Smooth muscle cell (in vitro differentiated cells): ENCODE results near the gene PAN2. TPM values are rescaled to one million over a fixed set of nuclear protein-coding genes. Genes with fewer than 3 reads are reported as not detected.

Experiments
- DNase-seq: peaks from one replicate; lab custom pipeline; 2025; ENCODE audit not compliant: unreplicated experiment; lab: John Stamatoyannopoulos, UW
- H2AFZ ChIP-seq: fragments of 200-600 bp; sonication (generic); 2 replicates; pipeline ENCODE4 v1.6.0; 2016; ENCODE audit warnings: antibody characterized with exemption, low read depth, mild to moderate bottlenecking
- H3F3A ChIP-seq: fragments of 200-600 bp; sonication (generic); 2 replicates; pipeline ENCODE4 v1.6.0; 2017; ENCODE audit warnings: antibody characterized with exemption, low read depth
- H3K27ac ChIP-seq: fragments of 200-600 bp; sonication (generic); 2 replicates; pipeline ENCODE4 v1.5.1; 2016; ENCODE audit warnings: low read depth, mild to moderate bottlenecking
- H3K27me3 ChIP-seq: fragments of 200-600 bp; sonication (generic); 2 replicates; pipeline ENCODE4 v1.6.1; 2016; ENCODE audit warnings: low read depth, mild to moderate bottlenecking
- H3K36me3 ChIP-seq: fragments of 200-600 bp; sonication (generic); 2 replicates; pipeline ENCODE4 v1.5.1; 2016; ENCODE audit warnings: low read depth
- H3K4me1 ChIP-seq: fragments of 200-600 bp; sonication (generic); 2 replicates; pipeline ENCODE4 v1.5.1; 2016; ENCODE audit warnings: low read depth
- H3K4me2 ChIP-seq: fragments of 200-600 bp; sonication (generic); 2 replicates; pipeline ENCODE4 v1.6.0; 2016; ENCODE audit warnings: mild to moderate bottlenecking
- H3K4me3 ChIP-seq: fragments of 200-600 bp; sonication (generic); 2 replicates; pipeline ENCODE4 v1.5.1; 2016; ENCODE audit warnings: mild to moderate bottlenecking
- H3K79me2 ChIP-seq: fragments of 200-600 bp; sonication (generic); 2 replicates; pipeline ENCODE4 v1.6.0; 2016; ENCODE audit warnings: low read depth, mild to moderate bottlenecking
- H3K9ac ChIP-seq: fragments of 200-600 bp; sonication (generic); 2 replicates; pipeline ENCODE4 v1.6.0; 2016; ENCODE audit warnings: low read depth
- H3K9me3 ChIP-seq: fragments of 200-600 bp; sonication (generic); replicated peaks from 2 replicates; pipeline ENCODE4 v1.5.1; 2016; ENCODE audit warnings: low read depth
- H4K20me1 ChIP-seq: fragments of 200-600 bp; sonication (generic); 2 replicates; pipeline ENCODE4 v1.6.0; 2016; ENCODE audit warnings: low read depth
- WGBS: methylation state at CpG from one replicate; pipeline ENCODE4 v1.1.7; 2016; ENCODE audit warnings: low lambda C conversion rate; 5-methylcytosine and 5-hydroxymethylcytosine counted together
- polyA plus RNA-seq: library from polyadenylated mRNA; unstranded; fragments of >200 nt; fragmentation: Nextera tagmentation; extraction: Ambion mirVana; gene quantifications from 2 replicates; pipeline ENCODE4 v1.2.1, GENCODE V29; 2016
- small RNA-seq: library from RNA; depleted of rRNA; stranded (forward); fragments of <200 nt; gene quantifications from one replicate; pipeline ENCODE3, GENCODE V24; 2014
- total RNA-seq: library from RNA; depleted of rRNA; stranded (reverse); fragments of >200 nt; gene quantifications from 2 replicates; pipeline ENCODE4 v1.2.3, GENCODE V29; 2014
- TF ChIP-seq, protein P1 (sequence below): fragments of 200-600 bp; sonication (generic); IDR thresholded peaks from 2 replicates; pipeline ENCODE4 v1.5.1; 2017; ENCODE audit warnings: borderline replicate concordance, mild to moderate bottlenecking, antibody characterized with exemption; ENCODE audit not compliant: insufficient read depth, poor library complexity, severe bottlenecking

PAN2 gene
- total and polyA plus RNA-seq, 2 experiments from 2014 or later = 14.7 to 55.6 TPM

DNA sequence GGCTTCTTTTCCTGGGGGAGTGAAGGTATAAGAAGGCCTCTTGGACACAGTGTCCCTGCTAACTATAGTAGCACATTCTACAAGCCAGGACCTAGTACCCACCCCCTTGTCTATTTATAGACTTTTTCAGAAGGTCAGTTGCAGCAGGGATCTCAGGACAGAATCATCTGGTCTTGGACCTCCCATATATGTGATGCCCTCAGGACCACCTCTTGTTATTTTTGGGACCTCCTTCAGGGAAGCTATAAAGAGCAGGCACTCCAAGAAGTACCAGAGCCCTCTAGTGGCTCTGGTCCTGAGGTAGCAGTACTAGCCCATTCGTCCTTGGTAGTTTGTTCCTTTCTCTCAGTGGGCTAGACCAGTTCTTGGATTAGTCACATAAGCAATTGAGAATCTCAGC, 62.8 kb downstream of the PAN2 start:
- TF ChIP-seq, protein P1, sequence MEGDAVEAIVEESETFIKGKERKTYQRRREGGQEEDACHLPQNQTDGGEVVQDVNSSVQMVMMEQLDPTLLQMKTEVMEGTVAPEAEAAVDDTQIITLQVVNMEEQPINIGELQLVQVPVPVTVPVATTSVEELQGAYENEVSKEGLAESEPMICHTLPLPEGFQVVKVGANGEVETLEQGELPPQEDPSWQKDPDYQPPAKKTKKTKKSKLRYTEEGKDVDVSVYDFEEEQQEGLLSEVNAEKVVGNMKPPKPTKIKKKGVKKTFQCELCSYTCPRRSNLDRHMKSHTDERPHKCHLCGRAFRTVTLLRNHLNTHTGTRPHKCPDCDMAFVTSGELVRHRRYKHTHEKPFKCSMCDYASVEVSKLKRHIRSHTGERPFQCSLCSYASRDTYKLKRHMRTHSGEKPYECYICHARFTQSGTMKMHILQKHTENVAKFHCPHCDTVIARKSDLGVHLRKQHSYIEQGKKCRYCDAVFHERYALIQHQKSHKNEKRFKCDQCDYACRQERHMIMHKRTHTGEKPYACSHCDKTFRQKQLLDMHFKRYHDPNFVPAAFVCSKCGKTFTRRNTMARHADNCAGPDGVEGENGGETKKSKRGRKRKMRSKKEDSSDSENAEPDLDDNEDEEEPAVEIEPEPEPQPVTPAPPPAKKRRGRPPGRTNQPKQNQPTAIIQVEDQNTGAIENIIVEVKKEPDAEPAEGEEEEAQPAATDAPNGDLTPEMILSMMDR = peak; percentile 9
- H3K27ac ChIP-seq = no peak overlapping the region
- H3K4me1 ChIP-seq = peaks cover 4% of the 10 kb centered on the region
- H3K79me2 ChIP-seq = no peaks in the 10 kb centered on the region
- no peak overlapping the region for H3K4me3 ChIP-seq
- no peak overlapping the region for H3K4me2 ChIP-seq
- no peak overlapping the region for H2AFZ ChIP-seq
- peaks cover 14% of the 10 kb centered on the region for H3K36me3 ChIP-seq
- peaks cover 21% of the 10 kb centered on the region for H3F3A ChIP-seq
- DNase-seq = no peak
- 33% methylated on average over 1 of the region's 1 CpG for WGBS
- no peaks in the 10 kb centered on the region for H3K27me3 ChIP-seq
- no peaks in the 10 kb centered on the region for H3K9me3 ChIP-seq
- H4K20me1 ChIP-seq = no peaks in the 10 kb centered on the region
- H3K9ac ChIP-seq = no peak overlapping the region

DNA sequence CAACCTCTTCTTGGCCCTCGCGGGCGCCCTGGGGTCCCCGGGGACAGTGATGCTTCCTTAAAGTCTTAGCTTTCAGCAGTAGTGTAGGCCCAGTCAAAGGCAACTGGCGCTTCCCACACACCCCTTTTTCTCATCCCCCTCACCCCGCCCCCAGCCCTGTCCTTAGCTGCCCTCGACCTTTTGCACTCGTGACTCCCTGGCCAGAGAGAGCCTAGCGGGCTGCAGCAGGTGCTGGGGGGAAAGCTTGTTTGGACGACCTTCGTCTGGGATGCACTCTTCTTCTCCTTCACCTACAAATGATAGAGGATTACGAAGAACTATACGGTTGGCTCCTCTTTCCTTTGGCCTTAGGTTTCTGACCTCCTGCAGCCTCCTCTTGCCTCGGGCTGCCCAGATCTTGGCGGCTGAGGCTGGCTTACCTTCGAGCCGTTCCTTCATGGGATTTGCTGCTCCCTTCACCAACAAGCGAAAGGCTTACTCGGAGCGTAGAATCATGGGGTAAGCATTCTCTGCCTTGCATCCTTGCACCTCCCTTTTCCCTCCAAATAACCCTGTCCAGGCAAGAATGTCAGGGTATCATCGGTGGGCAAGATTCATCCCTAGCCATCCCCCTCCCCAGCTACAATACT, 66.2 kb downstream of the PAN2 start:
- no peaks in the 10 kb centered on the region for H3K79me2 ChIP-seq
- peak overlapping the region; percentile 88 for H3K9ac ChIP-seq
- H3K27me3 ChIP-seq = no peaks in the 10 kb centered on the region
- WGBS = 34% methylated on average over 19 of the region's 21 CpGs
- TF ChIP-seq, protein P1 = no peak
- H3K4me2 ChIP-seq = peak overlapping the region; percentile 90
- H3K27ac ChIP-seq = no peak overlapping the region
- peaks cover 4% of the 10 kb centered on the region for H3K4me1 ChIP-seq
- peak overlapping the region; percentile 76 for H3K4me3 ChIP-seq
- H3F3A ChIP-seq = peaks cover 21% of the 10 kb centered on the region
- no peaks in the 10 kb centered on the region for H3K9me3 ChIP-seq
- H3K36me3 ChIP-seq = no peaks in the 10 kb centered on the region
- H2AFZ ChIP-seq = peak overlapping the region; percentile 85
- no peak for DNase-seq
- no peaks in the 10 kb centered on the region for H4K20me1 ChIP-seq

DNA sequence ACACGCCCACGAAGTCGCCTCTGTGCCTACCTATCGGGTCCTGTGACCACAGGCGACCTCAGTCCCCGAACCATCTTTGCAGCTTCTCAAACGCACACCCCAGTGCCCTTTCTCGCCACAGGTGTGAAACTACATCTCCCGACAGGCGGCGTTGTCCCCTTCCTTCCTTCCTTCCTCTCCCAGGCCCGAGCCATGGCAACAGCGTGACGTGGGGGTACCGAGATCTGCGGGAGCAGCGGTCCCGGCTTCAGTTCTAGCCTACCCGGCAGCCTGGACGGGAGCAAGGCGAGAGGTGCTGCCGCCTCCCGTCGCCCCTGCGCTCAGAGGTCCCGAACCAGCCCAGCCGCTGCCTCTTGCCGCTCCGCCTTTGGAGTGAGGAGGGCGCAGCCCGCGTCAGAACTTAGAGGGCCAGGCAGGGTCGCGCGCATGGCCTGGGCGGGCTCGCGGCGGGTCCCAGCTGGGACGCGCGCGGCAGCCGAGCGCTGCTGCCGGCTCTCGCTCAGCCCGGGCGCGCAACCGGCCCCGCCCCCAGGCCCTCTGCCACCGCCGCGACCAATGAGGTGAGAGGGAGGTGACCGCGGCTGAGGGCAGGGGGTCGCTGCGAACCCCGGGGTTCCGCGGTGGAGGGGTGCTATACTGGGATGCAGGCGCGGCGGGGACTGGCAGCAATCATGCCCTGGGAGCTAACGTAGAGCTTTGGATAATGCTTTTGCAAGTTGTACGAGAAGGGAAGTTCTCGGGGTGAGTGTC, 66.9 kb downstream of the PAN2 start, which contains the start of gene COQ10A:
Gene COQ10A (plus strand): TSS at position 250 of the 750 bp plus-strand sequence. CDS start 177 bp downstream, at position 427.
- peaks cover 4% of the 10 kb centered on the region for H3K4me1 ChIP-seq
- H3K4me2 ChIP-seq = peak within 1 kb of the TSS; percentile 90
- peaks cover 21% of the 10 kb centered on the region for H3F3A ChIP-seq
- no peaks in the 10 kb centered on the region for H3K27me3 ChIP-seq
- H3K27ac ChIP-seq = peak within 1 kb of the TSS; percentile 90
- H3K79me2 ChIP-seq = no peaks in the 10 kb centered on the region
- H3K36me3 ChIP-seq = no peaks in the 10 kb centered on the region
- peak within 1 kb of the TSS; percentile 85 for H2AFZ ChIP-seq
- WGBS = 2% methylated on average over 45 of the region's 68 CpGs
- no peaks in the 10 kb centered on the region for H3K9me3 ChIP-seq
- H4K20me1 ChIP-seq = no peaks in the 10 kb centered on the region
- DNase-seq = peak; percentile 93
- TF ChIP-seq, protein P1 = peak; percentile 46
- peak within 1 kb of the TSS; percentile 88 for H3K9ac ChIP-seq
- peak within 1 kb of the TSS; percentile 76 for H3K4me3 ChIP-seq

Small RNA genes within 50 kb of the gene (small RNA-seq; reads per million reads assigned to genes)
- gene RNU7-40P = not detected

Other genes with a start within 250 kb of the PAN2 start
- 88.6 and 118 TPM in 2 replicates for gene PA2G4, start 229.4 kb downstream of the PAN2 start, total RNA-seq
- 99.8 and 113 TPM in 2 replicates for gene PA2G4, start 229.4 kb downstream of the PAN2 start, polyA plus RNA-seq
- 2,929 and 3,246 TPM in 2 replicates for gene RPL41, start 217.4 kb downstream of the PAN2 start, total RNA-seq
- gene RPL41, start 217.4 kb downstream of the PAN2 start, polyA plus RNA-seq = 2,414 and 2,571 TPM in 2 replicates
- gene ZC3H10, start 215.7 kb downstream of the PAN2 start, total RNA-seq = 1.9 and 6.7 TPM in 2 replicates
- 2.8 TPM in 2 replicates for gene ZC3H10, start 215.7 kb downstream of the PAN2 start, polyA plus RNA-seq
- 76.0 and 87.7 TPM in 2 replicates for gene ESYT1, start 205.7 kb downstream of the PAN2 start, total RNA-seq
- gene ESYT1, start 205.7 kb downstream of the PAN2 start, polyA plus RNA-seq = 69.5 and 77.0 TPM in 2 replicates
- 44.5 and 59.0 TPM in 2 replicates for gene MYL6B, start 181.4 kb downstream of the PAN2 start, total RNA-seq
- 107 and 121 TPM in 2 replicates for gene MYL6B, start 181.4 kb downstream of the PAN2 start, polyA plus RNA-seq
- gene MYL6, start 175.6 kb downstream of the PAN2 start, total RNA-seq = 2,329 and 2,776 TPM in 2 replicates
- 4,165 and 4,181 TPM in 2 replicates for gene MYL6, start 175.6 kb downstream of the PAN2 start, polyA plus RNA-seq
- gene SMARCC2, start 144.5 kb downstream of the PAN2 start, total RNA-seq = 28.2 and 43.8 TPM in 2 replicates
- gene SMARCC2, start 144.5 kb downstream of the PAN2 start, polyA plus RNA-seq = 32.2 and 39.2 TPM in 2 replicates
- gene RNF41, start 112.1 kb downstream of the PAN2 start, total RNA-seq = 46.1 and 65.2 TPM in 2 replicates
- gene RNF41, start 112.1 kb downstream of the PAN2 start, polyA plus RNA-seq = 19.4 and 22.2 TPM in 2 replicates
- 20.9 and 33.8 TPM in 2 replicates for gene NABP2, start 109.7 kb downstream of the PAN2 start, total RNA-seq
- gene NABP2, start 109.7 kb downstream of the PAN2 start, polyA plus RNA-seq = 14.2 and 16.4 TPM in 2 replicates
- gene SLC39A5, start 103.9 kb downstream of the PAN2 start, total RNA-seq = 0.36 and 0.99 TPM in 2 replicates
- gene SLC39A5, start 103.9 kb downstream of the PAN2 start, polyA plus RNA-seq = not detected in 2 replicates
- gene ANKRD52, start 75.6 kb downstream of the PAN2 start, total RNA-seq = 31.4 and 32.5 TPM in 2 replicates
- 49.9 and 54.0 TPM in 2 replicates for gene ANKRD52, start 75.6 kb downstream of the PAN2 start, polyA plus RNA-seq
- 8.7 and 11.0 TPM in 2 replicates for gene COQ10A, start 67.1 kb downstream of the PAN2 start, total RNA-seq
- gene COQ10A, start 67.1 kb downstream of the PAN2 start, polyA plus RNA-seq = 9.8 and 16.8 TPM in 2 replicates
- gene CS, start 33.7 kb downstream of the PAN2 start, total RNA-seq = 96.5 and 138 TPM in 2 replicates
- gene CS, start 33.7 kb downstream of the PAN2 start, polyA plus RNA-seq = 83.3 and 107 TPM in 2 replicates
- 147 and 171 TPM in 2 replicates for gene CNPY2, start 18.0 kb downstream of the PAN2 start, total RNA-seq
- 334 and 342 TPM in 2 replicates for gene CNPY2, start 18.0 kb downstream of the PAN2 start, polyA plus RNA-seq
- 0.54 and 1.9 TPM in 2 replicates for gene IL23A, start 4.9 kb upstream of the PAN2 start, total RNA-seq
- gene IL23A, start 4.9 kb upstream of the PAN2 start, polyA plus RNA-seq = 0.35 and 0.85 TPM in 2 replicates
- 141 and 148 TPM in 2 replicates for gene STAT2, start 26.1 kb upstream of the PAN2 start, total RNA-seq
- gene STAT2, start 26.1 kb upstream of the PAN2 start, polyA plus RNA-seq = 94.6 and 108 TPM in 2 replicates
- gene APOF, start 28.9 kb upstream of the PAN2 start, total RNA-seq = not detected in 2 replicates
- gene APOF, start 28.9 kb upstream of the PAN2 start, polyA plus RNA-seq = not detected in 2 replicates
- gene TIMELESS, start 115.4 kb upstream of the PAN2 start, total RNA-seq = 6.3 and 7.2 TPM in 2 replicates
- 9.9 and 11.7 TPM in 2 replicates for gene TIMELESS, start 115.4 kb upstream of the PAN2 start, polyA plus RNA-seq
- gene MIP, start 120.7 kb upstream of the PAN2 start, total RNA-seq = not detected in 2 replicates
- 0.19 TPM in 1 of 2 replicates, not detected in the other for gene MIP, start 120.7 kb upstream of the PAN2 start, polyA plus RNA-seq
- 1.0 and 1.1 TPM in 2 replicates for gene SPRYD4, start 134.6 kb upstream of the PAN2 start, total RNA-seq
- gene SPRYD4, start 134.6 kb upstream of the PAN2 start, polyA plus RNA-seq = 0.71 and 1.6 TPM in 2 replicates
- gene GLS2, start 154.2 kb upstream of the PAN2 start, total RNA-seq = 0.09 and 0.76 TPM in 2 replicates
- 0.37 and 1.8 TPM in 2 replicates for gene GLS2, start 154.2 kb upstream of the PAN2 start, polyA plus RNA-seq
- 20.6 and 24.7 TPM in 2 replicates for gene RBMS2, start 187.8 kb upstream of the PAN2 start, total RNA-seq
- gene RBMS2, start 187.8 kb upstream of the PAN2 start, polyA plus RNA-seq = 14.5 and 16.8 TPM in 2 replicates